Inflammatory macrophage treated with lipopolysaccharide for 1 hour (primary cell): ENCODE measurements around the gene HAPLN2.
A peak's percentile ranks its signal among the peaks of the same experiment; 100 is the strongest.

Source experiments
- DNase-seq, 2 donors: peaks; one replicate each; pipeline ENCODE4 v3.0.0-alpha.2; 2020 to 2022

Gene HAPLN2

GRCh38 chr1:156646738-156647211 is 27.6 kb downstream of the HAPLN2 start:
- DNase-seq: no peak

- no peak for DNase-seq
Measured at GRCh38 chr1:156647351-156647750, 28.1 kb downstream of the HAPLN2 start.

GRCh38 chr1:156648496-156648895 is 29.3 kb downstream of the HAPLN2 start:
- no peak for DNase-seq

GRCh38 chr1:156648951-156649350 is 29.7 kb downstream of the HAPLN2 start:
- no peak for DNase-seq

GRCh38 chr1:156652131-156652991 is 33.1 kb downstream of the HAPLN2 start:
- peak; percentile 49 to 76 for DNase-seq

GRCh38 chr1:156652992-156653355 is 33.8 kb downstream of the HAPLN2 start:
- no peak for DNase-seq

- DNase-seq: no peak
Measured at GRCh38 chr1:156654700-156655099, 35.5 kb downstream of the HAPLN2 start.

GRCh38 chr1:156655151-156655903 is 36.1 kb downstream of the HAPLN2 start:
- DNase-seq: no peak

- DNase-seq: no peak
Measured at GRCh38 chr1:156655904-156656516, 36.8 kb downstream of the HAPLN2 start.

GRCh38 chr1:156656806-156657740 is 37.9 kb downstream of the HAPLN2 start:
- DNase-seq: peak; percentile 28 to 82

GRCh38 chr1:156657741-156658319 is 38.6 kb downstream of the HAPLN2 start:
- peak in 1 of 2 donors; percentile 18 for DNase-seq

GRCh38 chr1:156658496-156658895 is 39.3 kb downstream of the HAPLN2 start:
- no peak for DNase-seq

- no peak for DNase-seq
Measured at GRCh38 chr1:156658945-156659574, 39.8 kb downstream of the HAPLN2 start.

- DNase-seq: no peak
Measured at GRCh38 chr1:156659661-156659987, 40.4 kb downstream of the HAPLN2 start.

GRCh38 chr1:156659988-156660751 is 41.0 kb downstream of the HAPLN2 start:
- DNase-seq: peak; percentile 91 to 98

GRCh38 chr1:156660752-156661112 is 41.5 kb downstream of the HAPLN2 start:
- no peak for DNase-seq

GRCh38 chr1:156662005-156662799 is 43.0 kb downstream of the HAPLN2 start:
- peak; percentile 43 to 56 for DNase-seq

GRCh38 chr1:156662800-156663055 is 43.5 kb downstream of the HAPLN2 start:
- no peak for DNase-seq

- DNase-seq: no peak
Measured at GRCh38 chr1:156663178-156663577, 44.0 kb downstream of the HAPLN2 start.

GRCh38 chr1:156664046-156664766 is 45.0 kb downstream of the HAPLN2 start:
- DNase-seq: no peak
